ENCODE data around the gene FSD2. TPM values are rescaled to one million over a fixed set of nuclear protein-coding genes. Genes with fewer than 3 reads are reported as not detected.

The FSD2 gene
- total and polyA plus RNA-seq, 9 of the 15 experiments (the other 6 are each of a cell fraction or from before 2014, with no cell fraction given), result 0.01 to 0.06 TPM; not detected in 7

- no peak; the same call in 1 of the 2 replicates for TF ChIP-seq THAP12 (CRISPR knock-in tag; IDR thresholded peaks at IDR 0.05)
- no peak for TF ChIP-seq BACH1 (tag; IDR thresholded peaks at IDR 0.05)
- TF ChIP-seq MLLT1 (IDR thresholded peaks at IDR 0.05), result no peak; a peak in 1 of 4 replicates
- TF ChIP-seq FOSL1 (tag; conservative IDR thresholded peaks at IDR 0.05), result peak; percentile 50
- no peak for TF ChIP-seq MCM3 (IDR thresholded peaks at IDR 0.05)
- TF ChIP-seq ZNF561 (CRISPR knock-in tag; conservative IDR thresholded peaks at IDR 0.05), result no peak
- TF ChIP-seq ZNF318 (IDR thresholded peaks at IDR 0.05; ENCODE audit: borderline replicate concordance in 1 of 2, low read depth in 1 of 2), result no peak
- peak; percentile 81; the same call in 1 of the 2 replicates for TF ChIP-seq NCOA1 (IDR thresholded peaks at IDR 0.05; ENCODE audit: low read depth)
- peak; percentile 64 for TF ChIP-seq POLR2G (IDR thresholded peaks at IDR 0.05; ENCODE audit: low read depth, low read length)
- TF ChIP-seq NKRF (IDR thresholded peaks at IDR 0.05; ENCODE audit: borderline replicate concordance), result no peak
- TF ChIP-seq YBX1 (IDR thresholded peaks at IDR 0.05), result no peak
- no peak for TF ChIP-seq ZNF23 (CRISPR knock-in tag; IDR thresholded peaks at IDR 0.05)
These were observed 44.0 kb upstream of the FSD2 start (continued) for GRCh38 chr15:82849556-82850512.
